Measurements from ENCODE around the gene C15orf62. TPM values are rescaled to one million over a fixed set of nuclear protein-coding genes. Genes with fewer than 3 reads are reported as not detected.

Gene C15orf62
- total RNA-seq, 1 donor from 2014 or later: 6.5 TPM

- H3K9me3 Mint-ChIP-seq: no peaks in the 10 kb centered on the region
- ATAC-seq (ENCODE audit: low read depth): no peak
- no peak for DNase-seq
- H3K36me3 Mint-ChIP-seq (ENCODE audit: low read depth): peaks cover 11% of the 10 kb centered on the region
- ChIA-PET POLR2A (no interaction called here), CTCF (interaction anchor here (0.7 to 4.7 kb wide), 6 partner anchors 28 to 266 kb away, joined by 3 to 48 read pairs (median 4); no protein-coding TSS in a partner anchor)
- no peak overlapping the region for H3K27ac Mint-ChIP-seq
- H3K27me3 Mint-ChIP-seq: no peaks in the 10 kb centered on the region
- no peak overlapping the region for H3K4me3 Mint-ChIP-seq
- H3K4me1 Mint-ChIP-seq: peaks cover 16% of the 10 kb centered on the region
- intact Hi-C loops (cut with micrococcal nuclease): loop anchor here (10.0 kb wide), 1 partner anchor 420 kb away; no protein-coding TSS in a partner anchor
- TF ChIP-seq CTCF (IDR thresholded peaks at IDR 0.05): no peak
These were observed 15.4 kb downstream of the C15orf62 start for GRCh38 chr15:40785164-40785563.

- DNase-seq (no peak), ATAC-seq (ENCODE audit: low read depth) (no peak)
- no peaks in the 10 kb centered on the region for H3K9me3 Mint-ChIP-seq
- H3K4me1 Mint-ChIP-seq: peaks cover 16% of the 10 kb centered on the region
- H3K36me3 Mint-ChIP-seq (ENCODE audit: low read depth): peaks cover 11% of the 10 kb centered on the region
- no peak overlapping the region for H3K27ac Mint-ChIP-seq
- ChIA-PET POLR2A (no interaction called here), CTCF (interaction anchor here (1.0 to 3.6 kb wide), 3 partner anchors 39 to 267 kb away, joined by 4 to 12 read pairs (median 5); no protein-coding TSS in a partner anchor)
- no peak for TF ChIP-seq CTCF (IDR thresholded peaks at IDR 0.05)
- intact Hi-C loops (cut with micrococcal nuclease): loop anchor here (10.0 kb wide), 1 partner anchor 421 kb away; no protein-coding TSS in a partner anchor
- H3K27me3 Mint-ChIP-seq: no peaks in the 10 kb centered on the region
- H3K4me3 Mint-ChIP-seq: no peak overlapping the region
These were observed 16.0 kb downstream of the C15orf62 start for GRCh38 chr15:40785814-40786213.

- peaks cover 15% of the 10 kb centered on the region for H3K4me1 Mint-ChIP-seq
- no peak overlapping the region for H3K4me3 Mint-ChIP-seq
These were observed 17.6 kb downstream of the C15orf62 start for GRCh38 chr15:40787344-40787841.

GRCh38 chr15:40787991-40788390, 18.2 kb downstream of the C15orf62 start:
- Mint-ChIP-seq H3K27ac (no peak overlapping the region), H3K36me3 (ENCODE audit: low read depth) (peaks cover 18% of the 10 kb centered on the region), H3K4me3 (no peak overlapping the region), H3K27me3 (no peaks in the 10 kb centered on the region), H3K4me1 (peaks cover 11% of the 10 kb centered on the region), H3K9me3 (no peaks in the 10 kb centered on the region)
- ATAC-seq (ENCODE audit: low read depth) (no peak), DNase-seq (no peak)
- intact Hi-C loops (cut with micrococcal nuclease): loop anchor here (10.0 kb wide), 1 partner anchor 423 kb away; no protein-coding TSS in a partner anchor
- POLR2A ChIA-PET: no interaction called here
- no peak for TF ChIP-seq CTCF (IDR thresholded peaks at IDR 0.05)
- CTCF ChIA-PET: interaction anchor here (0.8 to 3.6 kb wide), 2 partner anchors 41 to 269 kb away, joined by 3 to 12 read pairs; no protein-coding TSS in a partner anchor

More at GRCh38 chr15:40787344-40787841, 17.6 kb downstream of the C15orf62 start:
- CTCF ChIA-PET: interaction anchor here (0.8 to 3.6 kb wide), 2 partner anchors 41 to 268 kb away, joined by 3 to 12 read pairs; no protein-coding TSS in a partner anchor
- ATAC-seq (ENCODE audit: low read depth): no peak
- H3K9me3 Mint-ChIP-seq: no peaks in the 10 kb centered on the region
- POLR2A ChIA-PET: interaction anchor here (1.3 kb wide), 1 partner anchor 17 kb away, joined by 3 read pairs; no protein-coding TSS in a partner anchor
- no peak for DNase-seq
- peaks cover 19% of the 10 kb centered on the region for H3K36me3 Mint-ChIP-seq (ENCODE audit: low read depth)
- peak overlapping the region; percentile 24 for H3K27ac Mint-ChIP-seq
- H3K27me3 Mint-ChIP-seq: no peaks in the 10 kb centered on the region
- no peak for TF ChIP-seq CTCF (IDR thresholded peaks at IDR 0.05)
- intact Hi-C loops (cut with micrococcal nuclease): loop anchor here (10.0 kb wide), 1 partner anchor 423 kb away; no protein-coding TSS in a partner anchor

GRCh38 chr15:40789119-40789518, 19.3 kb downstream of the C15orf62 start:
- DNase-seq: no peak
- Mint-ChIP-seq H3K27me3 (no peaks in the 10 kb centered on the region), H3K9me3 (no peaks in the 10 kb centered on the region), H3K27ac (no peak overlapping the region), H3K4me1 (peaks cover 11% of the 10 kb centered on the region), H3K4me3 (no peak overlapping the region), H3K36me3 (ENCODE audit: low read depth) (peaks cover 23% of the 10 kb centered on the region)
- TF ChIP-seq CTCF (IDR thresholded peaks at IDR 0.05): no peak
- ChIA-PET POLR2A (interaction anchor here (0.5 to 0.6 kb wide), 2 partner anchors 46 to 528 kb away, joined by 4 to 6 read pairs; no protein-coding TSS in a partner anchor), CTCF (interaction anchor here (0.6 kb wide), 2 partner anchors 42 to 70 kb away, joined by 3 to 6 read pairs; no protein-coding TSS in a partner anchor)
- intact Hi-C loops (cut with micrococcal nuclease): loop anchor here (10.0 kb wide), 1 partner anchor 424 kb away; no protein-coding TSS in a partner anchor
- ATAC-seq (ENCODE audit: low read depth): no peak

All from activated B cell treated with CpG ODN at 0.5 μM for 24 hours (primary cell).